B cell (primary cell): ENCODE data around the gene CNTNAP2.

Experiments used
- CTCF ChIP-seq: fragments of 200-600 bp; IDR thresholded peaks from one replicate; pipeline ENCODE4 v1.8.0; 2022; ENCODE audit warnings: antibody characterized with exemption, mild to moderate bottlenecking
- EZH2 ChIP-seq: IDR thresholded peaks from 2 replicates; pipeline ENCODE4 v1.6.1; 2012; ENCODE audit warnings: borderline replicate concordance, low read depth, mild to moderate bottlenecking, moderate library complexity, low read length; ENCODE audit not compliant: insufficient read depth, poor library complexity, severe bottlenecking

GRCh38 chr7:147570390-147570789, 1453.8 kb downstream of the CNTNAP2 start:
- TF ChIP-seq EZH2: no peak
- TF ChIP-seq CTCF: no peak
